H1 (cell line): Measurements from ENCODE around the gene PKP3. TPM values are rescaled to one million over a fixed set of nuclear protein-coding genes. Genes with fewer than 3 reads are reported as not detected.

Experiments used
- CTCF ChIA-PET: fragments of 300-600 bp; sonication (Branson Sonifier 250); formaldehyde crosslinking; loops from one replicate; lab custom pipeline; 2021; ENCODE audit not compliant: partially characterized antibody; lab: Charles Lee
- POLR2A ChIA-PET: fragments of 300-600 bp; sonication (Branson Sonifier 250); formaldehyde crosslinking; loops from one replicate; lab custom pipeline; 2021; ENCODE audit warnings: inconsistent platforms; ENCODE audit not compliant: partially characterized antibody; lab: Charles Lee
- DNase-seq, 2 experiments: peaks; one replicate each; pipeline versions ENCODE4 v3.0.0 to v3.0.0-alpha.2; 2010 to 2022; ENCODE audit warnings: low spot score in 2 of 2, low read depth in 1 of 2, mixed read lengths in 1 of 2
- FAIRE-seq: peaks from 2 replicates; lab custom pipeline; 2011; peaks lifted over from hg19 to GRCh38; lab: Jason Lieb, UNC
- H2AFZ ChIP-seq: 2 replicates; pipeline ENCODE4 v1.8.1; 2012; ENCODE audit warnings: low read length, inconsistent platforms
- H2AK5ac ChIP-seq: 2 replicates; pipeline ENCODE4 v1.6.1; 2013; ENCODE audit warnings: low read depth, low read length
- H2BK120ac ChIP-seq: replicated peaks from 2 replicates; pipeline ENCODE3; 2013; ENCODE audit warnings: low read depth, low read length, inconsistent platforms
- H2BK12ac ChIP-seq: 2 replicates; pipeline ENCODE4 v1.6.1; 2013; ENCODE audit warnings: low read depth, low read length
- H2BK15ac ChIP-seq: 2 replicates; pipeline ENCODE4 v1.6.1; 2013; ENCODE audit warnings: low read length
- H2BK20ac ChIP-seq: 2 replicates; pipeline ENCODE4 v1.6.1; 2013; ENCODE audit warnings: low read length
- H2BK5ac ChIP-seq: 2 replicates; pipeline ENCODE4 v1.6.1; 2013; ENCODE audit warnings: low read depth, low read length
- H3K14ac ChIP-seq: 2 replicates; pipeline ENCODE4 v1.6.1; 2013; ENCODE audit warnings: inconsistent platforms; ENCODE audit not compliant: insufficient read length
- H3K18ac ChIP-seq: 2 replicates; pipeline ENCODE4 v1.6.1; 2013; ENCODE audit warnings: low read length; ENCODE audit errors: extremely low read depth
- H3K23ac ChIP-seq: 2 replicates; pipeline ENCODE4 v1.6.1; 2013; ENCODE audit warnings: inconsistent platforms; ENCODE audit not compliant: insufficient read length
- H3K23me2 ChIP-seq: 2 replicates; pipeline ENCODE4 v1.6.1; 2013; ENCODE audit warnings: low read depth, low read length
- H3K27ac ChIP-seq: 2 replicates; pipeline ENCODE4 v1.6.1; 2011; ENCODE audit warnings: low read depth, low read length, inconsistent platforms
- H3K27me3 ChIP-seq, 4 experiments: replicated peaks in 1 of 4; 1 replicate in 1 of 4; 2 replicates in 3 of 4; pipeline versions ENCODE4 v1.6.1 to v1.8.1; 2011 to 2013; ENCODE audit warnings: low read length in 3 of 4, mild to moderate bottlenecking in 3 of 4, inconsistent platforms in 2 of 4, mixed read lengths in 2 of 4, moderate library complexity in 1 of 4; ENCODE audit not compliant: control insufficient read depth in 3 of 4, insufficient read depth in 3 of 4; ENCODE audit errors: extremely low read depth in 1 of 4
- H3K36me3 ChIP-seq, 4 experiments: 2 replicates each; pipeline versions ENCODE4 v1.6.1 to v1.8.1; 2011 to 2013; ENCODE audit warnings: mild to moderate bottlenecking in 4 of 4, low read length in 3 of 4, moderate library complexity in 2 of 4, control low read depth in 1 of 4, inconsistent platforms in 1 of 4; ENCODE audit not compliant: insufficient read depth in 4 of 4, control insufficient read depth in 2 of 4
- H3K4ac ChIP-seq: replicated peaks from 2 replicates; pipeline ENCODE3; 2013; ENCODE audit warnings: low read length, low read depth, mixed read lengths, inconsistent platforms; ENCODE audit not compliant: insufficient read length
- H3K4me1 ChIP-seq, 4 experiments: replicated peaks in 1 of 4; 1 replicate in 1 of 4; 2 replicates in 3 of 4; pipeline versions ENCODE4 v1.6.1 to v1.8.1; 2011 to 2013; ENCODE audit warnings: low read length in 3 of 4, inconsistent platforms in 2 of 4, mixed read lengths in 1 of 4; ENCODE audit not compliant: insufficient read depth in 4 of 4, control insufficient read depth in 3 of 4
- H3K4me2 ChIP-seq, 2 experiments: 2 replicates each; pipeline versions ENCODE4 v1.6.1 to v1.8.1; 2011 to 2013; ENCODE audit warnings: low read depth in 2 of 2, low read length in 2 of 2, control low read depth in 1 of 2, inconsistent platforms in 1 of 2, mild to moderate bottlenecking in 1 of 2; ENCODE audit not compliant: insufficient read depth in 1 of 2
- H3K4me3 ChIP-seq, 4 experiments: fragments of 200-600, 300-600 bp in 1 of 4; sonication (generic), shearing (Covaris generic), sonication (Bioruptor Twin) in 1 of 4; 2 replicates each; pipeline versions ENCODE4 v1.5.1 to v1.8.1; 2011 to 2016; ENCODE audit warnings: low read length in 4 of 4, low read depth in 3 of 4, control low read depth in 2 of 4, inconsistent platforms in 2 of 4, mild to moderate bottlenecking in 2 of 4, mixed read lengths in 1 of 4, moderate library complexity in 1 of 4; ENCODE audit not compliant: insufficient read depth in 2 of 4; ENCODE audit errors: extremely low read depth in 1 of 4
- H3K56ac ChIP-seq: replicated peaks from 2 replicates; pipeline ENCODE3; 2013; ENCODE audit warnings: low read depth, mild to moderate bottlenecking, mixed read lengths, low read length, inconsistent platforms; ENCODE audit not compliant: insufficient read length
- H3K79me1 ChIP-seq: 2 replicates; pipeline ENCODE4 v1.6.1; 2013; ENCODE audit warnings: low read depth, low read length, control low read depth
- H3K79me2 ChIP-seq, 2 experiments: 2 replicates each; pipeline versions ENCODE4 v1.6.1 to v1.8.1; 2012 to 2013; ENCODE audit warnings: low read length in 2 of 2, mild to moderate bottlenecking in 2 of 2, inconsistent platforms in 1 of 2; ENCODE audit not compliant: insufficient read depth in 2 of 2, control insufficient read depth in 1 of 2
- H3K9ac ChIP-seq, 4 experiments: replicated peaks in 1 of 4; 1 replicate in 1 of 4; 2 replicates in 3 of 4; pipeline versions ENCODE4 v1.6.1 to v1.8.1; 2011 to 2013; ENCODE audit warnings: low read depth in 3 of 4, low read length in 3 of 4, control low read depth in 2 of 4, mild to moderate bottlenecking in 2 of 4, moderate library complexity in 2 of 4, inconsistent platforms in 1 of 4; ENCODE audit errors: extremely low read depth in 1 of 4
- H3K9me3 ChIP-seq, 2 experiments: 2 replicates each; pipeline versions ENCODE4 v1.6.1 to v1.8.1; 2012 to 2013; ENCODE audit warnings: mild to moderate bottlenecking in 2 of 2, moderate library complexity in 2 of 2, control low read depth in 1 of 2, inconsistent platforms in 1 of 2, low read depth in 1 of 2, low read length in 1 of 2, mixed read lengths in 1 of 2; ENCODE audit not compliant: insufficient read depth in 2 of 2
- H4K20me1 ChIP-seq, 2 experiments: replicated peaks in 1 of 2; 2 replicates each; pipeline versions ENCODE3 to v1.8.1; 2011 to 2013; ENCODE audit warnings: inconsistent platforms in 2 of 2, low read length in 2 of 2, mild to moderate bottlenecking in 1 of 2; ENCODE audit not compliant: insufficient read depth in 2 of 2, control insufficient read depth in 1 of 2
- H4K5ac ChIP-seq: 2 replicates; pipeline ENCODE4 v1.6.1; 2013; ENCODE audit warnings: low read length, low read depth, mixed read lengths, inconsistent platforms; ENCODE audit not compliant: insufficient read length
- H4K8ac ChIP-seq: 2 replicates; pipeline ENCODE4 v1.8.0; 2013; ENCODE audit warnings: mild to moderate bottlenecking, moderate library complexity, low read length, inconsistent platforms; ENCODE audit not compliant: insufficient read depth; ENCODE audit errors: extremely low read depth
- H4K91ac ChIP-seq: replicated peaks from 2 replicates; pipeline ENCODE3; 2013; ENCODE audit warnings: low read length, mixed read lengths, inconsistent platforms; ENCODE audit not compliant: insufficient read length
- CTBP2 ChIP-seq: IDR thresholded peaks from 2 replicates; pipeline ENCODE4 v1.7.0; 2011; ENCODE audit warnings: borderline replicate concordance, mild to moderate bottlenecking, moderate library complexity, mixed read lengths, low read length; ENCODE audit not compliant: insufficient read depth, insufficient read length
- CTCF ChIP-seq, 3 experiments: IDR thresholded peaks; 1 replicate in 2 of 3; 2 replicates in 1 of 3; pipeline versions ENCODE4 v1.5.1 to v1.6.1; 2011; ENCODE audit warnings: low read length in 3 of 3, mild to moderate bottlenecking in 3 of 3, inconsistent platforms in 2 of 3, low read depth in 1 of 3, moderate library complexity in 1 of 3; ENCODE audit not compliant: insufficient read depth in 1 of 3; ENCODE audit errors: control extremely low read depth in 1 of 3
- KDM1A ChIP-seq: fragments of 200-600, 300-600 bp; sonication (generic); IDR thresholded peaks from 2 replicates; pipeline ENCODE4 v1.7.1; 2016; ENCODE audit warnings: mild to moderate bottlenecking, low read length, borderline replicate concordance
- RAD21 ChIP-seq, 2 experiments: IDR thresholded peaks in 1 of 2; conservative IDR thresholded peaks in 1 of 2; 2 replicates each; pipeline ENCODE4 v1.6.1; 2011; ENCODE audit warnings: low read depth in 2 of 2, low read length in 2 of 2, improper control_type of control experiment in 1 of 2, inconsistent platforms in 1 of 2, mild to moderate bottlenecking in 1 of 2, moderate library complexity in 1 of 2
- WGBS, 2 experiments: shearing (Covaris generic) in 1 of 2; methylation state at CpG; one replicate each; pipeline versions ENCODE4 v1.1.6 to v1.1.7; 2013 to 2015; ENCODE audit warnings: low lambda C conversion rate in 2 of 2, mixed read lengths in 2 of 2, inconsistent platforms in 1 of 2, low coverage in 1 of 2, missing lambda C conversion rate in 1 of 2; ENCODE audit not compliant: insufficient replicate concordance in 2 of 2, insufficient coverage in 1 of 2, insufficient read length in 1 of 2; ENCODE audit errors: extremely low coverage in 1 of 2, missing lambda C conversion rate in 1 of 2; 5-methylcytosine and 5-hydroxymethylcytosine counted together
- polyA plus RNA-seq, 7 experiments: library from polyadenylated mRNA; depleted of rRNA in 3 of 7; stranded (reverse) in 5 of 7; unstranded in 2 of 7; fragments of >200 nt in 5 of 7; fragments of 200-250 nt in 2 of 7; gene quantifications; 1 replicate in 5 of 7; 2 replicates in 1 of 7; 4 replicates in 1 of 7; pipeline versions ENCODE4 v1.2.1 to v1.2.3, GENCODE V29; 2011 to 2013; ENCODE audit warnings: missing spikeins in 2 of 7, mixed read lengths in 2 of 7
- total RNA-seq: library from RNA; stranded (reverse); fragmentation: NEBNext Ultra II Directional; extraction: Animal tissue kit (Norgen Biotek cat#: 25700); gene quantifications from 2 replicates; pipeline ENCODE4 v1.2.1, GENCODE V29; 2021

PKP3 gene
- total and polyA plus RNA-seq, 2 of the 8 experiments (the other 6 are each of a cell fraction or from before 2014, with no cell fraction given), result 16.7 to 28.7 TPM

- TF ChIP-seq CTCF (IDR thresholded peaks at IDR 0.05; ENCODE audit: control extremely low read depth in 1 of 3, insufficient read depth in 1 of 3, low read depth in 1 of 3, low read length in 3 of 3) (0 out of 4 replicates have a peak, but pooled peaks of 1 of the 3 experiments have one; percentile 24), CTBP2 (no peak), KDM1A (peak; percentile 72; the same call in 1 of the 2 replicates), RAD21 (IDR thresholded peaks at IDR 0.05 in 1 of 2, conservative IDR thresholded peaks at IDR 0.05 in 1 of 2; ENCODE audit: low read depth in 2 of 2, low read length in 2 of 2) (peak; percentile 12 to 42; a peak in 3 of 4 replicates)
- no peak overlapping the region for H4K91ac ChIP-seq
- H3K23ac ChIP-seq, result no peak overlapping the region
- no peak overlapping the region for H2BK15ac ChIP-seq
- FAIRE-seq (no peak), DNase-seq (no peak)
- peak overlapping the region; percentile 75; the same call in 1 of the 2 replicates for H2BK12ac ChIP-seq
- H3K79me2 ChIP-seq, result no peaks in the 10 kb centered on the region
- no peak overlapping the region for H3K18ac ChIP-seq
- H3K23me2 ChIP-seq, result peaks cover 2% of the 10 kb centered on the region; the same call in 1 of the 2 replicates
- no peak overlapping the region for H3K4me3 ChIP-seq
- H3K14ac ChIP-seq, result no peak overlapping the region
- no peak overlapping the region for H4K8ac ChIP-seq
- 91% methylated on average over 18 of the region's 27 CpGs; no CpG with 5 or more reads in 1 of the 2 experiments for WGBS, 2 experiments
- no peak overlapping the region for H3K9ac ChIP-seq
- no peaks in the 10 kb centered on the region for H3K27me3 ChIP-seq
- no peak overlapping the region for H3K4ac ChIP-seq
- POLR2A ChIA-PET, result interaction anchor here (0.8 to 3.6 kb wide), 5 partner anchors 10 to 33 kb away, joined by 3 to 21 read pairs (median 4); partner anchors contain the start of gene PTDSS2
- H2BK20ac ChIP-seq, result peak overlapping the region; percentile 90; the same call in 1 of the 2 replicates
- H3K9me3 ChIP-seq, result peaks cover 6 to 10% of the 10 kb centered on the region in 2 experiments; a peak in 3 of 4 replicates
- CTCF ChIA-PET, result interaction anchor here (0.6 to 2.1 kb wide), 14 partner anchors 10 to 218 kb away, joined by 3 to 5 read pairs (median 3); no protein-coding TSS in a partner anchor
- 0 out of 8 replicates have a peak, but pooled peaks cover 0 to 2% (median 0%) of the 10 kb centered on the region in 4 experiments for H3K36me3 ChIP-seq
- no peak overlapping the region; the same call in 1 of the 2 replicates for H2BK5ac ChIP-seq
- H2BK120ac ChIP-seq, result no peak overlapping the region
- H3K4me2 ChIP-seq, result no peak overlapping the region
- H3K27ac ChIP-seq, result no peak overlapping the region
- no peak overlapping the region for H3K56ac ChIP-seq
- H4K20me1 ChIP-seq, result no peaks in the 10 kb centered on the region
- H2AFZ ChIP-seq, result no peak overlapping the region
- peaks cover 0 to 15% (median 7%) of the 10 kb centered on the region in 4 experiments; a peak in 5 of 7 replicates for H3K4me1 ChIP-seq
- H4K5ac ChIP-seq, result no peak overlapping the region
- H3K79me1 ChIP-seq, result no peaks in the 10 kb centered on the region
- no peak overlapping the region; the same call in 1 of the 2 replicates for H2AK5ac ChIP-seq
Observed at GRCh38 chr11:440065-441042, 46.3 kb downstream of the PKP3 start.
